ENCODE results near the gene TRIM13. TPM values are rescaled to one million over a fixed set of nuclear protein-coding genes. Genes with fewer than 3 reads are reported as not detected.

Gene TRIM13
- total and polyA plus RNA-seq, 2 of the 13 experiments (the other 11 are each of a cell fraction or from before 2014, with no cell fraction given): 22.0 to 24.4 TPM

- TF ChIP-seq HOMEZ (CRISPR knock-in tag; IDR thresholded peaks at IDR 0.05; ENCODE audit: low read depth): peak; percentile 59; the same call in 1 of the 2 replicates
- 0 out of 2 replicates have a peak, but pooled peaks have one; percentile 44 for TF ChIP-seq KDM5A (IDR thresholded peaks at IDR 0.05; ENCODE audit: borderline replicate concordance, low read length)
- no peak for TF ChIP-seq MEF2D (CRISPR knock-in tag; IDR thresholded peaks at IDR 0.05)
- TF ChIP-seq TARDBP (CRISPR knock-in tag; IDR thresholded peaks at IDR 0.05): peak; percentile 55; the same call in 1 of the 2 replicates
- TF ChIP-seq ZSCAN25 (CRISPR knock-in tag; IDR thresholded peaks at IDR 0.05): peak; percentile 79
- no peak for TF ChIP-seq MLLT10 (CRISPR knock-in tag; IDR thresholded peaks at IDR 0.05)
- no peak for TF ChIP-seq ZNF207 (IDR thresholded peaks at IDR 0.05; ENCODE audit: borderline replicate concordance)
- TF ChIP-seq, protein P1, sequence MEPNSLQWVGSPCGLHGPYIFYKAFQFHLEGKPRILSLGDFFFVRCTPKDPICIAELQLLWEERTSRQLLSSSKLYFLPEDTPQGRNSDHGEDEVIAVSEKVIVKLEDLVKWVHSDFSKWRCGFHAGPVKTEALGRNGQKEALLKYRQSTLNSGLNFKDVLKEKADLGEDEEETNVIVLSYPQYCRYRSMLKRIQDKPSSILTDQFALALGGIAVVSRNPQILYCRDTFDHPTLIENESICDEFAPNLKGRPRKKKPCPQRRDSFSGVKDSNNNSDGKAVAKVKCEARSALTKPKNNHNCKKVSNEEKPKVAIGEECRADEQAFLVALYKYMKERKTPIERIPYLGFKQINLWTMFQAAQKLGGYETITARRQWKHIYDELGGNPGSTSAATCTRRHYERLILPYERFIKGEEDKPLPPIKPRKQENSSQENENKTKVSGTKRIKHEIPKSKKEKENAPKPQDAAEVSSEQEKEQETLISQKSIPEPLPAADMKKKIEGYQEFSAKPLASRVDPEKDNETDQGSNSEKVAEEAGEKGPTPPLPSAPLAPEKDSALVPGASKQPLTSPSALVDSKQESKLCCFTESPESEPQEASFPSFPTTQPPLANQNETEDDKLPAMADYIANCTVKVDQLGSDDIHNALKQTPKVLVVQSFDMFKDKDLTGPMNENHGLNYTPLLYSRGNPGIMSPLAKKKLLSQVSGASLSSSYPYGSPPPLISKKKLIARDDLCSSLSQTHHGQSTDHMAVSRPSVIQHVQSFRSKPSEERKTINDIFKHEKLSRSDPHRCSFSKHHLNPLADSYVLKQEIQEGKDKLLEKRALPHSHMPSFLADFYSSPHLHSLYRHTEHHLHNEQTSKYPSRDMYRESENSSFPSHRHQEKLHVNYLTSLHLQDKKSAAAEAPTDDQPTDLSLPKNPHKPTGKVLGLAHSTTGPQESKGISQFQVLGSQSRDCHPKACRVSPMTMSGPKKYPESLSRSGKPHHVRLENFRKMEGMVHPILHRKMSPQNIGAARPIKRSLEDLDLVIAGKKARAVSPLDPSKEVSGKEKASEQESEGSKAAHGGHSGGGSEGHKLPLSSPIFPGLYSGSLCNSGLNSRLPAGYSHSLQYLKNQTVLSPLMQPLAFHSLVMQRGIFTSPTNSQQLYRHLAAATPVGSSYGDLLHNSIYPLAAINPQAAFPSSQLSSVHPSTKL (CRISPR knock-in tag; IDR thresholded peaks at IDR 0.05): peak; percentile 36; the same call in 1 of the 2 replicates
- no peak for TF ChIP-seq ZNF720 (CRISPR knock-in tag; IDR thresholded peaks at IDR 0.05)
- TF ChIP-seq ZNF841 (CRISPR knock-in tag; IDR thresholded peaks at IDR 0.05; ENCODE audit: borderline replicate concordance): no peak
- no peak for TF ChIP-seq IKZF5 (CRISPR knock-in tag; IDR thresholded peaks at IDR 0.05)
- TF ChIP-seq AGO2 (optimal IDR thresholded peaks at IDR 0.05; ENCODE audit: low read depth, low read length): no peak
- TF ChIP-seq, protein P2, sequence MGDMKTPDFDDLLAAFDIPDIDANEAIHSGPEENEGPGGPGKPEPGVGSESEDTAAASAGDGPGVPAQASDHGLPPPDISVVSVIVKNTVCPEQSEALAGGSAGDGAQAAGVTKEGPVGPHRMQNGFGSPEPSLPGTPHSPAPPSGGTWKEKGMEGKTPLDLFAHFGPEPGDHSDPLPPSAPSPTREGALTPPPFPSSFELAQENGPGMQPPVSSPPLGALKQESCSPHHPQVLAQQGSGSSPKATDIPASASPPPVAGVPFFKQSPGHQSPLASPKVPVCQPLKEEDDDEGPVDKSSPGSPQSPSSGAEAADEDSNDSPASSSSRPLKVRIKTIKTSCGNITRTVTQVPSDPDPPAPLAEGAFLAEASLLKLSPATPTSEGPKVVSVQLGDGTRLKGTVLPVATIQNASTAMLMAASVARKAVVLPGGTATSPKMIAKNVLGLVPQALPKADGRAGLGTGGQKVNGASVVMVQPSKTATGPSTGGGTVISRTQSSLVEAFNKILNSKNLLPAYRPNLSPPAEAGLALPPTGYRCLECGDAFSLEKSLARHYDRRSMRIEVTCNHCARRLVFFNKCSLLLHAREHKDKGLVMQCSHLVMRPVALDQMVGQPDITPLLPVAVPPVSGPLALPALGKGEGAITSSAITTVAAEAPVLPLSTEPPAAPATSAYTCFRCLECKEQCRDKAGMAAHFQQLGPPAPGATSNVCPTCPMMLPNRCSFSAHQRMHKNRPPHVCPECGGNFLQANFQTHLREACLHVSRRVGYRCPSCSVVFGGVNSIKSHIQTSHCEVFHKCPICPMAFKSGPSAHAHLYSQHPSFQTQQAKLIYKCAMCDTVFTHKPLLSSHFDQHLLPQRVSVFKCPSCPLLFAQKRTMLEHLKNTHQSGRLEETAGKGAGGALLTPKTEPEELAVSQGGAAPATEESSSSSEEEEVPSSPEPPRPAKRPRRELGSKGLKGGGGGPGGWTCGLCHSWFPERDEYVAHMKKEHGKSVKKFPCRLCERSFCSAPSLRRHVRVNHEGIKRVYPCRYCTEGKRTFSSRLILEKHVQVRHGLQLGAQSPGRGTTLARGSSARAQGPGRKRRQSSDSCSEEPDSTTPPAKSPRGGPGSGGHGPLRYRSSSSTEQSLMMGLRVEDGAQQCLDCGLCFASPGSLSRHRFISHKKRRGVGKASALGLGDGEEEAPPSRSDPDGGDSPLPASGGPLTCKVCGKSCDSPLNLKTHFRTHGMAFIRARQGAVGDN (CRISPR knock-in tag; IDR thresholded peaks at IDR 0.05): peak; percentile 85
- 0 out of 2 replicates have a peak, but pooled peaks have one; percentile 32 for TF ChIP-seq NCOA2 (CRISPR knock-in tag; IDR thresholded peaks at IDR 0.05)
- TF ChIP-seq ZNF883 (CRISPR knock-in tag; IDR thresholded peaks at IDR 0.05; ENCODE audit: not compliant biosample characterization): peak; percentile 54
- TF ChIP-seq PRMT3 (CRISPR knock-in tag; IDR thresholded peaks at IDR 0.05; ENCODE audit: borderline replicate concordance, low read depth): 0 out of 2 replicates have a peak, but pooled peaks have one; percentile 27
- TF ChIP-seq ZNF235 (CRISPR knock-in tag; IDR thresholded peaks at IDR 0.05; ENCODE audit: borderline replicate concordance): no peak
These were observed at the start of gene TRIM13 (continued) for GRCh38 chr13:49996951-49997895.
